GM12878 (cell line): ENCODE measurements around the gene REST. TPM values are rescaled to one million over a fixed set of nuclear protein-coding genes. Genes with fewer than 3 reads are reported as not detected.

Experiments used
- BCL11A ChIP-seq: IDR thresholded peaks from 2 replicates; pipeline ENCODE4 v1.6.1; 2011; ENCODE audit warnings: low read depth, low read length
- CHD4 ChIP-seq: fragments of 200-600 bp; sonication (generic); IDR thresholded peaks from 2 replicates; pipeline ENCODE4 v1.6.1; 2016; ENCODE audit warnings: mild to moderate bottlenecking
- FOXM1 ChIP-seq: IDR thresholded peaks from 2 replicates; pipeline ENCODE4 v1.6.1; 2012; ENCODE audit warnings: low read depth, mild to moderate bottlenecking, inconsistent platforms, low read length, moderate library complexity
- HSF1 ChIP-seq: fragments of 150-350 bp; IDR thresholded peaks from 2 replicates; pipeline ENCODE4 v1.6.1; 2014; ENCODE audit warnings: mild to moderate bottlenecking, low read depth, low read length
- KDM1A ChIP-seq: fragments of 200-600 bp; sonication (generic); IDR thresholded peaks from 2 replicates; pipeline ENCODE4 v1.6.1; 2016; ENCODE audit warnings: borderline replicate concordance
- NFXL1 ChIP-seq: fragments of 450-650 bp; IDR thresholded peaks from 2 replicates; pipeline ENCODE4 v1.6.1; 2017; ENCODE audit warnings: antibody characterized with exemption, mild to moderate bottlenecking, borderline replicate concordance
- NR2F1 ChIP-seq: fragments of 450-650 bp; conservative IDR thresholded peaks from 2 replicates; pipeline ENCODE4 v1.6.1; 2017; ENCODE audit warnings: mild to moderate bottlenecking
- PRDM15 ChIP-seq: fragments of 450-650 bp; formaldehyde crosslinking; IDR thresholded peaks from 2 replicates; pipeline ENCODE4 v1.4.0; 2020; ENCODE audit warnings: mild to moderate bottlenecking, moderate library complexity
- REST ChIP-seq: IDR thresholded peaks from 2 replicates; pipeline ENCODE4 v1.6.1; 2012; ENCODE audit warnings: mild to moderate bottlenecking, low read depth, low read length
- RUNX3 ChIP-seq: IDR thresholded peaks from 2 replicates; pipeline ENCODE4 v1.6.1; 2012; ENCODE audit warnings: low read length, inconsistent platforms
- SIN3A ChIP-seq: IDR thresholded peaks from 2 replicates; pipeline ENCODE4 v1.6.1; 2012; ENCODE audit warnings: low read depth, low read length, improper control_type of control experiment
- SREBF2 ChIP-seq: IDR thresholded peaks from 2 replicates; pipeline ENCODE4 v1.6.1; 2012; ENCODE audit warnings: mild to moderate bottlenecking, low read length
- SRF ChIP-seq, 2 experiments: IDR thresholded peaks; 2 replicates each; pipeline ENCODE4 v1.6.1; 2011; ENCODE audit warnings: low read depth in 2 of 2, low read length in 2 of 2, mild to moderate bottlenecking in 1 of 2, moderate library complexity in 1 of 2
- STAT3 ChIP-seq: IDR thresholded peaks from 2 replicates; pipeline ENCODE4 v1.6.1; 2011; ENCODE audit warnings: low read depth, low read length, improper control_type of control experiment
- TCF7 ChIP-seq: IDR thresholded peaks from 2 replicates; pipeline ENCODE4 v1.6.1; 2014; ENCODE audit warnings: antibody characterized with exemption, borderline replicate concordance
- ZBED1 ChIP-seq: IDR thresholded peaks from 2 replicates; pipeline ENCODE4 v1.6.1; 2016; ENCODE audit warnings: borderline replicate concordance
- ZBTB33 ChIP-seq: fragments of 450-650 bp; IDR thresholded peaks from 2 replicates; pipeline ENCODE4 v1.6.1; 2017; ENCODE audit warnings: mild to moderate bottlenecking
- polyA plus RNA-seq, 11 experiments: library from polyadenylated mRNA; depleted of rRNA in 4 of 11; unstranded in 6 of 11; stranded (reverse) in 5 of 11; fragments of >200 nt; fragmentation: Nextera tagmentation in 4 of 11; fragmentation: Illumina TruSeq in 1 of 11; extraction: Ambion mirVana in 4 of 11; extraction: Trizol in 1 of 11; gene quantifications; 1 replicate in 1 of 11; 2 replicates in 10 of 11; pipeline versions ENCODE4 v1.2.1 to v1.2.3, GENCODE V29; 2011 to 2016; ENCODE audit warnings: inconsistent platforms in 2 of 11, missing spikeins in 2 of 11, low read depth in 1 of 11
- total RNA-seq, 4 experiments: library from RNA; depleted of rRNA in 3 of 4; stranded (reverse); fragments of >200 nt in 3 of 4; fragmentation: Illumina TruSeq in 1 of 4; extraction: Trizol in 1 of 4; gene quantifications; 2 replicates each; pipeline versions ENCODE4 v1.2.1 to v1.2.3, GENCODE V29; 2013 to 2021
- TF ChIP-seq, protein P1 (sequence below): IDR thresholded peaks from 2 replicates; pipeline ENCODE4 v1.6.1; 2012; ENCODE audit warnings: low read length, inconsistent platforms

Gene REST
- total and polyA plus RNA-seq, 10 of the 15 experiments (the other 5 are each of a cell fraction or from before 2014, with no cell fraction given): 3.7 to 36.3 (median 20.4) TPM

GRCh38 chr4:56977321-56978012, 69.8 kb downstream of the REST start, which contains the start of gene NOA1 (continued):
- TF ChIP-seq REST: no peak
- no peak for TF ChIP-seq HSF1
- TF ChIP-seq KDM1A: no peak
- no peak for TF ChIP-seq PRDM15 (CRISPR knock-in tag)
- no peak for TF ChIP-seq TCF7
- no peak for TF ChIP-seq FOXM1
- peak; percentile 8 to 83; a peak in 2 of 4 replicates for TF ChIP-seq SRF (IDR thresholded peaks at IDR 0.05; ENCODE audit: low read depth in 2 of 2, low read length in 2 of 2)
- TF ChIP-seq ZBED1: no peak
- TF ChIP-seq NR2F1: peak; percentile 64; the same call in 1 of the 2 replicates
- TF ChIP-seq STAT3: no peak
- TF ChIP-seq CHD4: no peak
- no peak; the same call in 1 of the 2 replicates for TF ChIP-seq SIN3A
- TF ChIP-seq ZBTB33: no peak
- TF ChIP-seq, protein P1, sequence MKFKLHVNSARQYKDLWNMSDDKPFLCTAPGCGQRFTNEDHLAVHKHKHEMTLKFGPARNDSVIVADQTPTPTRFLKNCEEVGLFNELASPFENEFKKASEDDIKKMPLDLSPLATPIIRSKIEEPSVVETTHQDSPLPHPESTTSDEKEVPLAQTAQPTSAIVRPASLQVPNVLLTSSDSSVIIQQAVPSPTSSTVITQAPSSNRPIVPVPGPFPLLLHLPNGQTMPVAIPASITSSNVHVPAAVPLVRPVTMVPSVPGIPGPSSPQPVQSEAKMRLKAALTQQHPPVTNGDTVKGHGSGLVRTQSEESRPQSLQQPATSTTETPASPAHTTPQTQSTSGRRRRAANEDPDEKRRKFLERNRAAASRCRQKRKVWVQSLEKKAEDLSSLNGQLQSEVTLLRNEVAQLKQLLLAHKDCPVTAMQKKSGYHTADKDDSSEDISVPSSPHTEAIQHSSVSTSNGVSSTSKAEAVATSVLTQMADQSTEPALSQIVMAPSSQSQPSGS: peak; percentile 36; the same call in 1 of the 2 replicates
- TF ChIP-seq BCL11A: no peak
- TF ChIP-seq RUNX3: no peak
- no peak for TF ChIP-seq NFXL1
- no peak for TF ChIP-seq SREBF2
